Kidney epithelial cell (primary cell): ENCODE results near the gene GAPVD1. TPM values are rescaled to one million over a fixed set of nuclear protein-coding genes. Genes with fewer than 3 reads are reported as not detected.

ENCODE experiments used
- DNase-seq: peaks from one replicate; pipeline ENCODE4 v3.0.0-alpha.2; 2010; ENCODE audit warnings: low read depth
- H3K27me3 ChIP-seq: 2 replicates; pipeline ENCODE4 v1.6.0; 2011; ENCODE audit warnings: low read length; ENCODE audit not compliant: control insufficient read depth, insufficient read depth
- H3K36me3 ChIP-seq: 2 replicates; pipeline ENCODE4 v1.5.1; 2011; ENCODE audit warnings: low read length; ENCODE audit not compliant: control insufficient read depth, insufficient read depth
- H3K4me3 ChIP-seq: 2 replicates; pipeline ENCODE4 v1.5.1; 2011; ENCODE audit warnings: low read depth, mild to moderate bottlenecking, control low read depth, low read length
- total RNA-seq: library from RNA; depleted of rRNA; stranded (reverse); fragments of >200 nt; gene quantifications from 2 replicates; pipeline ENCODE4 v1.2.3, GENCODE V29; 2015
- TF ChIP-seq, protein P1 (sequence below): IDR thresholded peaks from 2 replicates; pipeline ENCODE4 v1.5.1; 2011; ENCODE audit warnings: mild to moderate bottlenecking, moderate library complexity, low read length, control low read depth, inconsistent platforms; ENCODE audit not compliant: insufficient read depth, poor library complexity, severe bottlenecking

Gene GAPVD1
- total RNA-seq, 1 donor from 2014 or later = 30.4 TPM

DNA sequence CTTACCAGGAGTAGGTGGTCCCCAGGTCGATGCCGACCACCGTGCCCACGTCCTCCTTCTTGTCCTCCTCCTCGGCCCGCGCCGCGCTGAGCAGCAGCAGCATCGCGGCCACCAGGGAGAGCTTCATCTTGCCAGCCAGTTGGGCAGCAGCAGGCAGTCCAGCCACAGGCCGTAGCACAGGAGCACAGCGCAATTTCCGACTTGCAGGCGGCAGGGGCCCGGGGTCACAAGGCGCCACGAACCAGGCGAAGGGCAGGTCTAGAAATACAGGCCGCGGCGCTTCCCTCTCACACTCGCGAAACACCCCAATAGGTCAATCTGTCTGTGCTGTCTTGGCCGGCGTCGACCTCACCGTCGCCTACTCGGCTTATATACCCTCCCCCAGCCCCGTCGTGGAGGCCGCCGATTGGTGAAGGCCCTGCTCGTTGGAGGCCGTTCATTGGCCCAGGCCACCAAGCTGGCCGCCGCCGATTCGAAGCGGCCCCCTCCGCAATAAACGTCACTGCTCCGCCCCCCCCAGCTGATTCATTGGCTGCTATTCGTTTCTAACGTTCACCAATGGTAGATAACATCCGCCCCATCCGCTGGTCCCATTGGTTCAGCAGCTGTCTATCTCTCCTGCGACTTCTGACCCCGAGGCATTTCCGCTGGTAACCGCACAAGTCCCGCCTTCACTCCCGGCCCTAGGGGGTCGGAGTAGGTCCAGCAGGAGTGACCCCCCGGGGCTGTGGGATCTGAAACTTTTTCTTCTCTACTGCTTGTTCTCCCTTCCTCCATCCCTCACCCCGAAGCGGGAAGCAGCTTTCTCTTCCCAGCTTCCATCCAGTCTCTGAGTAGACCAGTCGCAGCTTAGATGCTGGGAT lies 20.4 kb upstream of the GAPVD1 start, which contains the start of gene HSPA5:
TSS of gene HSPA5 (minus strand) at position 344 of the 863 bp plus-strand sequence. CDS start at position 127, 217 bp downstream.
- Histone ChIP-seq H3K36me3 (no peaks in the 10 kb centered on the region), H3K27me3 (no peaks in the 10 kb centered on the region), H3K4me3 (peak within 1 kb of the TSS; percentile 95)
- peak; percentile 99 for DNase-seq
- TF ChIP-seq, protein P1, sequence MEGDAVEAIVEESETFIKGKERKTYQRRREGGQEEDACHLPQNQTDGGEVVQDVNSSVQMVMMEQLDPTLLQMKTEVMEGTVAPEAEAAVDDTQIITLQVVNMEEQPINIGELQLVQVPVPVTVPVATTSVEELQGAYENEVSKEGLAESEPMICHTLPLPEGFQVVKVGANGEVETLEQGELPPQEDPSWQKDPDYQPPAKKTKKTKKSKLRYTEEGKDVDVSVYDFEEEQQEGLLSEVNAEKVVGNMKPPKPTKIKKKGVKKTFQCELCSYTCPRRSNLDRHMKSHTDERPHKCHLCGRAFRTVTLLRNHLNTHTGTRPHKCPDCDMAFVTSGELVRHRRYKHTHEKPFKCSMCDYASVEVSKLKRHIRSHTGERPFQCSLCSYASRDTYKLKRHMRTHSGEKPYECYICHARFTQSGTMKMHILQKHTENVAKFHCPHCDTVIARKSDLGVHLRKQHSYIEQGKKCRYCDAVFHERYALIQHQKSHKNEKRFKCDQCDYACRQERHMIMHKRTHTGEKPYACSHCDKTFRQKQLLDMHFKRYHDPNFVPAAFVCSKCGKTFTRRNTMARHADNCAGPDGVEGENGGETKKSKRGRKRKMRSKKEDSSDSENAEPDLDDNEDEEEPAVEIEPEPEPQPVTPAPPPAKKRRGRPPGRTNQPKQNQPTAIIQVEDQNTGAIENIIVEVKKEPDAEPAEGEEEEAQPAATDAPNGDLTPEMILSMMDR = peak; percentile 13

DNA sequence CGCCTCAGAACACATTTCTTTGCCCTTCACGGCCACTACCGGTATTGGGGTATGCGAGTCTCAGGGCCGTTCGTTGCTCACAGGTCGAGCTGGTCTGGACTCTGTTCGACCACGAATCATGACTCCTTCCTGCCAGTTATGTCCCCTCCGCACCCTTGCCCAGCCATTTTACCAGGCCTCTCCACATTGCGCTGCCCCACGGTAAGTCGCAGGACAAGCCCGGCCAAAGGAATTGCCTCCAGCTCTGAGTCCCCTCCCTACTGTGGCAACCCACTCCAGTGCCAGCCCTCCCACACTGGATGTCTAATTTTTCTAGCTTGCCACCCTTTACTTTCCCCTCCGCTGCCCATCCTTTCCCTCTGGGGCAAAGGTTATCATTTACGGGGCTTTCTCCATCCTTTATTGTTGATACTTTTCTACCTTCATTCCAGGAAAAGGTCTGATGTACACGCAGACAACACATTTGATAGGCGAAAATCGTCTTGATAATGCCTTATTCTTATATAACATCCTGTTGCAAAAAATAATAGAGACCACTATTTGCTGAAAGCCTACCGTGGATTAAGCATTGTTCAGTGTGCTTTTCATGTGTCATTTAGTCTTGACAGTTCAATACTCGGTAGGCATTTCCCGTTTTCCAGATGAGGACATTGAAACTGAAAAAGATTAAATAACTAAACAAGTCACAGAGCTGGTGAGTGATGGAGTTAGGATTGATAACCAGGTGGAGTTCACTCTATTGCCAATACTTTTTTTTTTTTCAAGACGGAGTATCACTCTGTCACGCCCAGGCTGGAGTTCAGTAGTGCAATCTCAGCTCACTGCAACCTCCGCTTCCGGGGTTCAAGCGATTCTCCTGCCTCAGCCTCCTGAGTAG lies 19.5 kb upstream of the GAPVD1 start:
- H3K27me3 ChIP-seq = no peaks in the 10 kb centered on the region
- H3K4me3 ChIP-seq = peak overlapping the region; percentile 80
- DNase-seq = no peak
- no peaks in the 10 kb centered on the region for H3K36me3 ChIP-seq
- TF ChIP-seq, protein P1 = no peak

DNA sequence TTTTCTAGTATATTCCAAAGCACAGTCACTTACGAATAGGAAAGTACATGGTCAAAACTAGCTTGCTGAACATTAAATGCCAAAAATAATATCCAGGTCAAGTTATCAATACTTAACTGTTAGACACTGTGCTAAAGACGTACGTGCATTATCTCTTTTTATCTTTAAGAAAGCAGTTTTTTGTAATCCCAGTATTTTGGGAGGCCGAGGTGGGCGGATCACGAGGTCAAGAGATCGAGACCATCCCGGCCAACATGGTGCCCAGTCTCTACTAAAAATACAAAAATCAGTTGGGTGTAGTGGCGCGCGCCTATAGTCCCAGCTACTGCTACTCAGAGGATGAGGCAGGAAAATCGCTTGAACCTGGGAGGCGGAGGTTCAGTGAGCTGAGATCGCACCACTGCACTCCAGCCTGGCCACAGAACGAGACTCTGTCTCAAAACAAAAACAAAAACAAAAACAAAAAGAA lies 17.8 kb upstream of the GAPVD1 start:
- Histone ChIP-seq H3K27me3 (no peaks in the 10 kb centered on the region), H3K4me3 (no peak overlapping the region), H3K36me3 (no peaks in the 10 kb centered on the region)
- TF ChIP-seq, protein P1 = no peak
- DNase-seq = no peak

- Histone ChIP-seq H3K4me3 (no peak overlapping the region), H3K27me3 (no peaks in the 10 kb centered on the region), H3K36me3 (no peaks in the 10 kb centered on the region)
- TF ChIP-seq, protein P1 = no peak
- DNase-seq = no peak
These were observed 15.4 kb upstream of the GAPVD1 start for GRCh38 chr9:125246261-125246667.

GRCh38 chr9:125254231-125254630 lies 7.4 kb upstream of the GAPVD1 start:
- no peaks in the 10 kb centered on the region for H3K27me3 ChIP-seq
- H3K36me3 ChIP-seq = no peaks in the 10 kb centered on the region
- TF ChIP-seq, protein P1 = no peak
- no peak for DNase-seq
- H3K4me3 ChIP-seq = no peak overlapping the region
